Endothelial cell of umbilical vein (primary cell): ENCODE measurements around the gene ULBP2.

Source experiments
- EZH2 ChIP-seq: IDR thresholded peaks from 2 replicates; pipeline ENCODE4 v1.6.1; 2012; ENCODE audit warnings: borderline replicate concordance, low read depth, mild to moderate bottlenecking, moderate library complexity, low read length, inconsistent platforms; ENCODE audit not compliant: severe bottlenecking
- FOS ChIP-seq: IDR thresholded peaks from 2 replicates; pipeline ENCODE4 v1.6.1; 2011; ENCODE audit warnings: mild to moderate bottlenecking, low read length, moderate library complexity, borderline replicate concordance; ENCODE audit not compliant: insufficient read depth
- JUN ChIP-seq: IDR thresholded peaks from 2 replicates; pipeline ENCODE4 v1.6.1; 2011; ENCODE audit warnings: borderline replicate concordance, low read depth; ENCODE audit not compliant: insufficient read length, insufficient read depth
- MYC ChIP-seq: IDR thresholded peaks from one replicate; pipeline ENCODE4 v1.6.1; 2011; ENCODE audit warnings: mild to moderate bottlenecking, low read depth, low read length
- POLR2A ChIP-seq: IDR thresholded peaks from 2 replicates; pipeline ENCODE4 v1.6.1; 2012; ENCODE audit warnings: low read depth, mild to moderate bottlenecking, control low read depth, low read length
- POLR2AphosphoS5 ChIP-seq: IDR thresholded peaks from 2 replicates; pipeline ENCODE4 v1.6.1; 2012; ENCODE audit warnings: low read depth, mild to moderate bottlenecking, control low read depth, low read length, moderate library complexity; ENCODE audit not compliant: insufficient read depth
- TF ChIP-seq, protein P1 (sequence below): IDR thresholded peaks from 2 replicates; pipeline ENCODE4 v1.6.1; 2011; ENCODE audit not compliant: insufficient read depth, insufficient read length
- TF ChIP-seq, protein P2 (sequence below), 2 donors: IDR thresholded peaks; 1 replicate in 1 of 2; 2 replicates in 1 of 2; pipeline ENCODE4 v1.5.1; 2011; ENCODE audit warnings: low read length in 2 of 2, mild to moderate bottlenecking in 2 of 2, moderate library complexity in 2 of 2, control low read depth in 1 of 2, inconsistent platforms in 1 of 2, low read depth in 1 of 2; ENCODE audit not compliant: insufficient read depth in 1 of 2; ENCODE audit errors: extremely low read depth in 1 of 2

DNA sequence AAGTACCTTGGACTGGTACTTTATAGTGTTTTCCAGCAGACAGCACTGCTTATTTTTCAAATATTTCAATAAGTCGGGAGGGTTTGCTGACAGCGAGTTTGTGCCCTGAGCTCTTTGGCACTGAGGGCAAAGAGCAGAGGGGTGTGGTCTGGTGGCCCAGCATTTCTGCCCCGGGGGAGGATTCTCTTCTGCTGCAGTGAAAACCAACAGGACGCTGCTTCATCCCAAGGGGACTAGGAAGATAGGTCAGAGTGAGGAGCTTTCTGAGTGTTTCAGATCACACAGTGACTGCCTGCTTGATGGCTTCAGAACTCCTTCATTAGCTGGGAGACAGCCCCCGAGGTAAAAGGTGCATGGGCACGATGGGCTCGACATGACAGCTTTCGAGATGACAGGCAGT, 8.6 kb downstream of the ULBP2 start:
- TF ChIP-seq, protein P1, sequence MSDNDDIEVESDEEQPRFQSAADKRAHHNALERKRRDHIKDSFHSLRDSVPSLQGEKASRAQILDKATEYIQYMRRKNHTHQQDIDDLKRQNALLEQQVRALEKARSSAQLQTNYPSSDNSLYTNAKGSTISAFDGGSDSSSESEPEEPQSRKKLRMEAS = no peak
- no peak for TF ChIP-seq FOS
- TF ChIP-seq EZH2 = no peak
- TF ChIP-seq MYC = no peak
- TF ChIP-seq, protein P2, sequence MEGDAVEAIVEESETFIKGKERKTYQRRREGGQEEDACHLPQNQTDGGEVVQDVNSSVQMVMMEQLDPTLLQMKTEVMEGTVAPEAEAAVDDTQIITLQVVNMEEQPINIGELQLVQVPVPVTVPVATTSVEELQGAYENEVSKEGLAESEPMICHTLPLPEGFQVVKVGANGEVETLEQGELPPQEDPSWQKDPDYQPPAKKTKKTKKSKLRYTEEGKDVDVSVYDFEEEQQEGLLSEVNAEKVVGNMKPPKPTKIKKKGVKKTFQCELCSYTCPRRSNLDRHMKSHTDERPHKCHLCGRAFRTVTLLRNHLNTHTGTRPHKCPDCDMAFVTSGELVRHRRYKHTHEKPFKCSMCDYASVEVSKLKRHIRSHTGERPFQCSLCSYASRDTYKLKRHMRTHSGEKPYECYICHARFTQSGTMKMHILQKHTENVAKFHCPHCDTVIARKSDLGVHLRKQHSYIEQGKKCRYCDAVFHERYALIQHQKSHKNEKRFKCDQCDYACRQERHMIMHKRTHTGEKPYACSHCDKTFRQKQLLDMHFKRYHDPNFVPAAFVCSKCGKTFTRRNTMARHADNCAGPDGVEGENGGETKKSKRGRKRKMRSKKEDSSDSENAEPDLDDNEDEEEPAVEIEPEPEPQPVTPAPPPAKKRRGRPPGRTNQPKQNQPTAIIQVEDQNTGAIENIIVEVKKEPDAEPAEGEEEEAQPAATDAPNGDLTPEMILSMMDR (IDR thresholded peaks at IDR 0.05; ENCODE audit: extremely low read depth in 1 of 2, insufficient read depth in 1 of 2, low read depth in 1 of 2, low read length in 2 of 2) = no peak
- no peak for TF ChIP-seq POLR2A
- TF ChIP-seq POLR2AphosphoS5 = no peak
- no peak for TF ChIP-seq JUN
